Stimulated activated CD8-positive, alpha-beta memory T cell treated with anti-CD3 and anti-CD28 coated beads, Interleukin-4, amount 100 ng/mL, for 1 hour (primary cell): ENCODE measurements around the gene KCNMA1.

ENCODE experiments used
- DNase-seq, 2 donors: peaks; one replicate each; pipeline ENCODE4 v3.0.0-alpha.2; 2020; ENCODE audit warnings: low read depth in 2 of 2, low spot score in 1 of 2

The KCNMA1 gene

GRCh38 chr10:77139252-77140160, 498.1 kb downstream of the KCNMA1 start:
- no peak for DNase-seq

GRCh38 chr10:77138541-77138940, 499.1 kb downstream of the KCNMA1 start:
- no peak for DNase-seq

GRCh38 chr10:77135555-77135954, 502.1 kb downstream of the KCNMA1 start:
- DNase-seq = no peak

GRCh38 chr10:77131214-77131613, 506.4 kb downstream of the KCNMA1 start:
- DNase-seq = no peak

GRCh38 chr10:77127243-77127642, 510.4 kb downstream of the KCNMA1 start:
- no peak for DNase-seq

GRCh38 chr10:77125231-77125630, 512.4 kb downstream of the KCNMA1 start:
- DNase-seq = no peak

GRCh38 chr10:77123330-77123729, 514.3 kb downstream of the KCNMA1 start:
- no peak for DNase-seq

- no peak for DNase-seq
Observed at GRCh38 chr10:77121829-77122228, 515.8 kb downstream of the KCNMA1 start.

GRCh38 chr10:77120666-77121376, 516.8 kb downstream of the KCNMA1 start:
- no peak for DNase-seq

GRCh38 chr10:77120012-77120411, 517.6 kb downstream of the KCNMA1 start:
- DNase-seq = no peak

GRCh38 chr10:77118603-77119282, 518.9 kb downstream of the KCNMA1 start:
- DNase-seq = no peak

- DNase-seq = no peak
Observed at GRCh38 chr10:77117501-77117900, 520.1 kb downstream of the KCNMA1 start.

- DNase-seq = no peak
Observed at GRCh38 chr10:77116904-77117303, 520.7 kb downstream of the KCNMA1 start.

GRCh38 chr10:77114181-77114821, 523.3 kb downstream of the KCNMA1 start:
- no peak for DNase-seq

GRCh38 chr10:77111611-77112550, 525.7 kb downstream of the KCNMA1 start:
- DNase-seq = no peak

GRCh38 chr10:77110757-77111156, 526.9 kb downstream of the KCNMA1 start:
- DNase-seq = no peak

- no peak for DNase-seq
Observed at GRCh38 chr10:77109351-77109994, 528.1 kb downstream of the KCNMA1 start.

- DNase-seq = no peak
Observed at GRCh38 chr10:77106676-77107075, 530.9 kb downstream of the KCNMA1 start.

- no peak for DNase-seq
Observed at GRCh38 chr10:77105761-77106221, 531.8 kb downstream of the KCNMA1 start.
